Astrocyte (in vitro differentiated cells and primary cell): ENCODE data around the gene BPTF. TPM values are rescaled to one million over a fixed set of nuclear protein-coding genes. Genes with fewer than 3 reads are reported as not detected.

Experiments used
- DNase-seq: peaks from one replicate; pipeline ENCODE4 v3.0.0-alpha.2; 2010; ENCODE audit warnings: low read depth
- FAIRE-seq: peaks from 2 replicates; lab custom pipeline; 2011; peaks lifted over from hg19 to GRCh38; lab: Jason Lieb, UNC
- H2AFZ ChIP-seq: 2 replicates; pipeline ENCODE4 v1.6.0; 2012; ENCODE audit warnings: low read depth, low read length, inconsistent platforms
- H3K27ac ChIP-seq: 2 replicates; pipeline ENCODE4 v1.5.1; 2011; ENCODE audit warnings: low read depth, low read length, inconsistent platforms
- H3K27me3 ChIP-seq: 2 replicates; pipeline ENCODE4 v1.6.0; 2011; ENCODE audit warnings: low read length, inconsistent platforms; ENCODE audit not compliant: insufficient read depth
- H3K36me3 ChIP-seq: 2 replicates; pipeline ENCODE4 v1.5.1; 2011; ENCODE audit warnings: low read length, inconsistent platforms; ENCODE audit not compliant: insufficient read depth
- H3K4me1 ChIP-seq: 2 replicates; pipeline ENCODE4 v1.5.1; 2011; ENCODE audit warnings: low read length, inconsistent platforms; ENCODE audit not compliant: insufficient read depth
- H3K4me2 ChIP-seq: 2 replicates; pipeline ENCODE4 v1.6.0; 2012; ENCODE audit warnings: low read length, inconsistent platforms
- H3K4me3 ChIP-seq: 2 replicates; pipeline ENCODE4 v1.5.1; 2011; ENCODE audit warnings: low read depth, mild to moderate bottlenecking, low read length, inconsistent platforms; ENCODE audit not compliant: insufficient read depth
- H3K79me2 ChIP-seq: 2 replicates; pipeline ENCODE4 v1.6.0; 2012; ENCODE audit warnings: mild to moderate bottlenecking, low read length, inconsistent platforms; ENCODE audit not compliant: insufficient read depth
- H3K9ac ChIP-seq: 2 replicates; pipeline ENCODE4 v1.6.0; 2012; ENCODE audit warnings: mild to moderate bottlenecking, low read length, inconsistent platforms
- H3K9me3 ChIP-seq: 2 replicates; pipeline ENCODE4 v1.5.1; 2012; ENCODE audit warnings: low read depth, mild to moderate bottlenecking, low read length, inconsistent platforms; ENCODE audit not compliant: insufficient read depth
- H4K20me1 ChIP-seq: 2 replicates; pipeline ENCODE4 v1.6.0; 2012; ENCODE audit warnings: low read length, inconsistent platforms; ENCODE audit not compliant: insufficient read depth
- H3K27ac Mint-ChIP-seq: one replicate; pipeline ENCODE4 v1.8.0; 2021; ENCODE audit warnings: mild to moderate bottlenecking, mixed read lengths; ENCODE audit not compliant: unreplicated experiment
- H3K27me3 Mint-ChIP-seq: one replicate; pipeline ENCODE4 v1.8.0; 2021; ENCODE audit warnings: low read depth, mixed read lengths; ENCODE audit not compliant: unreplicated experiment
- H3K36me3 Mint-ChIP-seq: one replicate; pipeline ENCODE4 v1.8.0; 2021; ENCODE audit warnings: low read depth, mixed read lengths; ENCODE audit not compliant: unreplicated experiment
- H3K4me1 Mint-ChIP-seq: one replicate; pipeline ENCODE4 v1.8.0; 2021; ENCODE audit warnings: low read depth, mixed read lengths; ENCODE audit not compliant: unreplicated experiment
- H3K4me3 Mint-ChIP-seq: one replicate; pipeline ENCODE4 v1.8.0; 2021; ENCODE audit warnings: mild to moderate bottlenecking, moderate library complexity, mixed read lengths; ENCODE audit not compliant: unreplicated experiment
- H3K9me3 Mint-ChIP-seq: one replicate; pipeline ENCODE4 v1.8.0; 2021; ENCODE audit warnings: mild to moderate bottlenecking, mixed read lengths; ENCODE audit not compliant: unreplicated experiment
- CTCF ChIP-seq: IDR thresholded peaks from 2 replicates; pipeline ENCODE4 v1.5.1; 2011; ENCODE audit warnings: low read depth, mild to moderate bottlenecking, inconsistent platforms, low read length, moderate library complexity; ENCODE audit not compliant: insufficient read depth
- EZH2 ChIP-seq: IDR thresholded peaks from 2 replicates; pipeline ENCODE4 v1.6.1; 2012; ENCODE audit warnings: mild to moderate bottlenecking, low read length, inconsistent platforms; ENCODE audit not compliant: insufficient read depth
- total RNA-seq: library from RNA; stranded (reverse); gene quantifications from 2 replicates; pipeline ENCODE4 v1.2.1, GENCODE V29; 2021

BPTF gene
- total RNA-seq, 1 donor from 2014 or later: 72.7 TPM

DNA sequence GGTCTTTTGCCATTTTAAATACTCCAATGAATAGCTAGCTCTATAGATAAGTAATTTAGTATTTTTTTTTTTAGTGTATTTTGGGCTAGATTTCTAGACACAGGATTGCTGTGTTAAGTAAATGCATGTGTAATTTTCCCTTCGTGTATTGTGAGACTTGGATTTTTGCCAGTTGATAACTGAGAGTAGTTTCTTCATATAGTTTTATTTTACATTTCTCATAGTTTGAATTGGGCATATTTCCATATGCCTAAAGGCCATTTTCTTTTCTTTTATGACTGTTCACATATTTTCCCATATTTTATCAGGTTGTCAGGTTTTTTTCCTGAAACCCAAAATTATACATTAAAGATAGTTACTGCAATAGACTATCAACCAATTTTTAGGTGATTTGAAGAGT lies 59.4 kb downstream of the BPTF start:
- peaks cover 16% of the 10 kb centered on the region for H4K20me1 ChIP-seq
- no peak overlapping the region for H3K4me3 ChIP-seq
- no peaks in the 10 kb centered on the region for H3K9me3 ChIP-seq
- Mint-ChIP-seq H3K27ac (no peak overlapping the region), H3K27me3 (no peaks in the 10 kb centered on the region), H3K4me3 (no peak overlapping the region), H3K4me1 (no peaks in the 10 kb centered on the region), H3K9me3 (no peaks in the 10 kb centered on the region), H3K36me3 (peaks cover 3% of the 10 kb centered on the region)
- no peaks in the 10 kb centered on the region for H3K4me1 ChIP-seq
- H3K36me3 ChIP-seq: peaks cover 11% of the 10 kb centered on the region
- no peak for DNase-seq
- H3K79me2 ChIP-seq: peaks cover 6% of the 10 kb centered on the region
- H2AFZ ChIP-seq: no peak overlapping the region
- no peaks in the 10 kb centered on the region for H3K27me3 ChIP-seq
- TF ChIP-seq CTCF (no peak), EZH2 (no peak)
- FAIRE-seq: no peak
- no peak overlapping the region for H3K27ac ChIP-seq
- H3K4me2 ChIP-seq: no peak overlapping the region
- no peak overlapping the region for H3K9ac ChIP-seq

- peaks cover 22% of the 10 kb centered on the region for H3K36me3 ChIP-seq
Measured at GRCh38 chr17:67891481-67892119, 66.3 kb downstream of the BPTF start.

More at GRCh38 chr17:67891481-67892119, 66.3 kb downstream of the BPTF start:
- Mint-ChIP-seq H3K27me3 (no peaks in the 10 kb centered on the region), H3K4me3 (peak overlapping the region; percentile 54), H3K27ac (no peak overlapping the region), H3K4me1 (no peaks in the 10 kb centered on the region), H3K36me3 (no peaks in the 10 kb centered on the region), H3K9me3 (no peaks in the 10 kb centered on the region)
- Histone ChIP-seq H3K27ac (no peak overlapping the region), H3K9ac (no peak overlapping the region), H3K4me2 (no peak overlapping the region), H2AFZ (no peak overlapping the region), H4K20me1 (peaks cover 21% of the 10 kb centered on the region), H3K4me3 (no peak overlapping the region), H3K4me1 (no peaks in the 10 kb centered on the region), H3K9me3 (no peaks in the 10 kb centered on the region), H3K79me2 (peaks cover 10% of the 10 kb centered on the region), H3K27me3 (no peaks in the 10 kb centered on the region)
- TF ChIP-seq EZH2 (no peak), CTCF (peak; percentile 26)
- FAIRE-seq (no peak), DNase-seq (peak; percentile 40)
